Esophagus (tissue), 2 donors: ENCODE measurements around the gene EIF5A2. TPM values are rescaled to one million over a fixed set of nuclear protein-coding genes. Genes with fewer than 3 reads are reported as not detected.
"Not testable (repeated sequence)": the region's sequence is repeated elsewhere in the genome, so short reads cannot be mapped to it uniquely, and the experiment has no call there.

Source experiments
- H3K27ac ChIP-seq, 2 donors: one replicate each; pipeline ENCODE4 v1.5.1; 2013; ENCODE audit warnings: low read depth in 2 of 2, mild to moderate bottlenecking in 2 of 2, inconsistent platforms in 1 of 2, low read length in 1 of 2, moderate library complexity in 1 of 2
- H3K27me3 ChIP-seq, 2 donors: one replicate each; pipeline ENCODE4 v1.6.1; 2013; ENCODE audit warnings: low read length in 2 of 2, control low read depth in 1 of 2, mild to moderate bottlenecking in 1 of 2; ENCODE audit not compliant: insufficient read depth in 2 of 2, control insufficient read depth in 1 of 2
- H3K36me3 ChIP-seq, 2 donors: one replicate each; pipeline ENCODE4 v1.6.1; 2013; ENCODE audit warnings: low read length in 1 of 2; ENCODE audit not compliant: control insufficient read depth in 2 of 2, insufficient read depth in 2 of 2
- H3K4me1 ChIP-seq, 2 donors: one replicate each; pipeline ENCODE4 v1.6.1; 2013; ENCODE audit warnings: low read length in 1 of 2; ENCODE audit not compliant: control insufficient read depth in 2 of 2, insufficient read depth in 2 of 2
- H3K4me3 ChIP-seq, 2 donors: one replicate each; pipeline ENCODE4 v1.5.1; 2013; ENCODE audit warnings: low read length in 2 of 2, mild to moderate bottlenecking in 2 of 2, low read depth in 1 of 2, moderate library complexity in 1 of 2
- H3K9me3 ChIP-seq, 2 donors: one replicate each; pipeline ENCODE4 v1.6.1; 2013; ENCODE audit warnings: mild to moderate bottlenecking in 2 of 2, low read depth in 1 of 2, low read length in 1 of 2, moderate library complexity in 1 of 2; ENCODE audit not compliant: control insufficient read depth in 2 of 2, insufficient read depth in 1 of 2
- WGBS, 2 donors: extraction: QIAGEN DNeasy Blood & Tissue Kit; methylation state at CpG; one replicate each; pipeline ENCODE4 v1.1.7; 2013; 5-methylcytosine and 5-hydroxymethylcytosine counted together
- polyA plus RNA-seq, 2 donors: library from polyadenylated mRNA; stranded (reverse); fragments of 200-250 nt; gene quantifications; one replicate each; pipeline ENCODE4 v1.2.3, GENCODE V29; 2013
- donor health status: healthy with polysubstance abuse.
- donor health status: Bipolar disorder and iron deficiency.

EIF5A2 gene
- polyA plus RNA-seq: under 1 TPM; 0.22 to 0.73 TPM

DNA sequence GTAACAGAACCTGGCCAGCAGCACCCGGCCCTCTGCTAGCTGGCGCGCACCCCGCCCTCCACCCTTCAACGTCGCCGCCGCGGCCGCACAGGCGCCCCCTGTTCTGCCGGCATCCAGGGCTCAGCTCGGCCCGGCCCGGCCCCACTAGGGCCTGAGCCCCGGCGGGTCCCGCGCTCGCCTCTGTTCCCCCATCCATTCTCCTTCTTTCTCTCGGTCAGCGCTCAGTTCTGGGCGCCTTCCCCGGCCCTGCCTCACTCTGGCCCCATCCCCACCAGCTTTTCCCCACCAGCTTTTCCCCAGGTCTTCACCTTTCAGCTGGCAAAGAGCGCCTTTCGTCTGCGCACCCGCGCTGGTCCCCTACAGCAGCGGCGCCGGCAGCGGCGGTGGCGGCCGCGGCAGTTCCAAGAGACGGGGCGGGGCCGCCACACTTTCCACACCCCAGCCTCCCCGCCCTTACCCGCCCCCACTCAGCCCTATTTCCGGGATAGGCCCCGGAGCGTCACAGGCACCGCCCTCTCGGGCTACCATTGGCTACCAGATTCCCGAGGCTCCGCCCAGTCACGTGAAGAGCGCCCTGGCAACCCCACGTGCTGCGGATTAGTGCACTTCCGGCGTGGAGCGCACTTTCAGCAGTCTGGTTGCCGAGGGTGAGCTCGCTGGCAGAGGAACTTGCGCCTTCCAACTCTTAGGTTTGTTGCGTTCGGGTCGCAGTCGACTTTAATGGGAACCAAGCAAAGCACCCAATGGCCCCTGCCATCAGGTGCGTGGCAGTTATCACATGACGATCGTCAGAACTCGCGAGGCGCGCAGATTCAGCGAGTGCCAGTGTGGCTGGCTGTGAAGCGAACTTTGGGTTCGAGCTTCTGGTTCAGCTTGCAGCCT is at the start of gene EIF5A2:
EIF5A2 (minus strand) TSS at position 403 of the 882 bp plus-strand sequence. CDS start 831 bp downstream, outside the sequence.
- H3K9me3 ChIP-seq: peaks cover 0 to 7% of the 10 kb centered on the region in 2 donors
- H3K4me3 ChIP-seq: peak within 1 kb of the TSS; percentile 50 to 56
- H3K27me3 ChIP-seq: no peaks in the 10 kb centered on the region
- H3K27ac ChIP-seq: peak within 1 kb of the TSS; percentile 13 to 38
- WGBS, 2 donors: 15 to 20% methylated on average over 56 to 73 of the region's 73 CpGs
- H3K4me1 ChIP-seq: no peaks in the 10 kb centered on the region
- H3K36me3 ChIP-seq: no peaks in the 10 kb centered on the region

DNA sequence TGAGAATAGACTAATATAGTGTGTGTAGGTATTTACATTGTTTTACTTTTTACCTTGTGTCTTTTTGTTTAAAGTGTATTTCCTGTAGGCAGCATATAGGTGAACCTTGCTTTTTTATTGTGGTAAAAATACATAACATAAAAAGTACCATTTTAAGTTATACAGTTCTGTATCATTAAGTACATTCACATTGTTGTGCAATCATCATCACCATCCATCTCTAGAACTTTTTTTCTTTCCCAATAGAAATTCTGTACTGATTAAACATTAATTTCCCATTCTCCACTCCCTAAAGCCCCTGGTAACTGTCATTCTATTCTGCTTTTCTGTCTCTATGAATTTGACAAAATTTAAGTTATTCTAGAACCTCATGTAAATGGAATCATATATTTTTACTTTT is 48.2 kb upstream of the EIF5A2 start:
- Histone ChIP-seq H3K27me3 (no peaks in the 10 kb centered on the region), H3K4me3 (no peak overlapping the region), H3K9me3 (no peaks in the 10 kb centered on the region)

DNA sequence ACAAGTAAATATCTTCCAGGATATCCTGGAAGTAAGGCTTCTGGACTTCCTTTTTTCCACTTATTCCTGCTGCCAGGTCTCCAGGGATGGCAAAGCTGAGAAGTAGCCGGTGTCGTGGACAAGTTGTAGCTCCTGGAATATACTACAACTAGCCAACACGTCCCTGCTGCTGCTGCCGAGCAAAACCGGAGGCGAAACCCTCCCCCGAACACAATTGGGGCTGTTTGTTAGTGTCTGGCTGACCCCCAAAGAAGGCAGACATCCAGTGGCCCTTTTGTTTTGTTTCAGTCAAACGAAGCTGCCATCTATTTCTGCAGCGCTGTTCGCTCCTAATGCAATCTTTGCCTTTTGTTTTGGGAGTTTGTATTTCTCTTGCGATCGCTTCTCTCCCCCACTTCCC is 45.3 kb upstream of the EIF5A2 start:
- 66 to 75% methylated on average over 12 of the region's 12 CpGs for WGBS, 2 donors
- Histone ChIP-seq H3K27me3 (no peaks in the 10 kb centered on the region), H3K9me3 (no peaks in the 10 kb centered on the region), H3K27ac (no peak overlapping the region), H3K4me1 (no peaks in the 10 kb centered on the region), H3K36me3 (no peaks in the 10 kb centered on the region), H3K4me3 (no peak overlapping the region)

More for the DNA sequence above, 48.2 kb upstream of the EIF5A2 start:
- Histone ChIP-seq H3K4me1 (no peaks in the 10 kb centered on the region), H3K27ac (no peak overlapping the region), H3K36me3 (no peaks in the 10 kb centered on the region)

DNA sequence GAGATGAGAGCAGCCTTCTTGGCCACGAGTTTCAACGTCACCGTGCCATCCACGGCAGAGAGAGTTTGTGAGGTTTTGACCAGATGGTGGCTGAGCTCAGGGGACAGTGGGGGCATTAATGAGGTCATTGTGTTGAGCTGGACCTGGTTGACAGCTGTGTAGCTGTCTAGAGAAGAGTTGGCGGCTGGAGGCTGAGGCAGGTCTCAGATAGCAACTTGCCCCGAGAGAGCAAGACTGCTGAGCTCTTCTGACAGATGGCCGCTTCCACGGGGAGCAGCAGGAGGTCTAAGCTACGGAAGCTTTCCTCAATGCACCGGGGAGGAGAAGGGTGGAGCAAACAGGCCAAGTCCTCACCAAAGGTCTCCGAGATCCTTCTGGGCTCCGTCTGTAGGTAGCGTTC is 44.8 kb upstream of the EIF5A2 start:
- no peaks in the 10 kb centered on the region for H3K36me3 ChIP-seq
- no peaks in the 10 kb centered on the region for H3K27me3 ChIP-seq
- no peaks in the 10 kb centered on the region for H3K9me3 ChIP-seq
- no peak overlapping the region for H3K4me3 ChIP-seq
- no peak overlapping the region for H3K27ac ChIP-seq
- H3K4me1 ChIP-seq: no peaks in the 10 kb centered on the region
- 81 to 87% methylated on average over 13 of the region's 13 CpGs for WGBS, 2 donors

DNA sequence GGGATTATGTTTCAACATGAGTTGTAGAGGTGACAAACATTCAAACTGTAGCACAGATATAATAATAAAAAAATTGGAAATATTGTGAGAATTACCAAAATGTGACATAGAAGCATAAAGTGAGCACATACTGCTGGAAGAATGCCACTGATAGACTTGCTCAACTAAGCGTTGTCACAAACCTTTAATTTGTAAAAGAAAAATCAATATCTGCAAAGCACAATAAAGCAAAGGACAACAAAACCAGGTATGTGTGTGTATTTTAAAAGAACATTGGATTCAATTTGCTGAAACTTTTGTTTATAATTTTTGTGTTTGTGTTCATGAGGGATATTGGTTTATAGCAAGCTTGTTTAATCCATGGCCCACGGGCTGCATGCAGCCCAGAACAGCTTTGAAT is 40.8 kb upstream of the EIF5A2 start:
- no peaks in the 10 kb centered on the region for H3K27me3 ChIP-seq
- no peak overlapping the region for H3K4me3 ChIP-seq
- H3K4me1 ChIP-seq: no peaks in the 10 kb centered on the region
- no peaks in the 10 kb centered on the region for H3K36me3 ChIP-seq
- no peak overlapping the region for H3K27ac ChIP-seq
- WGBS, 2 donors: 61 to 68% methylated on average over 2 of the region's 2 CpGs
- peaks cover 0 to 5% of the 10 kb centered on the region in 2 donors for H3K9me3 ChIP-seq

DNA sequence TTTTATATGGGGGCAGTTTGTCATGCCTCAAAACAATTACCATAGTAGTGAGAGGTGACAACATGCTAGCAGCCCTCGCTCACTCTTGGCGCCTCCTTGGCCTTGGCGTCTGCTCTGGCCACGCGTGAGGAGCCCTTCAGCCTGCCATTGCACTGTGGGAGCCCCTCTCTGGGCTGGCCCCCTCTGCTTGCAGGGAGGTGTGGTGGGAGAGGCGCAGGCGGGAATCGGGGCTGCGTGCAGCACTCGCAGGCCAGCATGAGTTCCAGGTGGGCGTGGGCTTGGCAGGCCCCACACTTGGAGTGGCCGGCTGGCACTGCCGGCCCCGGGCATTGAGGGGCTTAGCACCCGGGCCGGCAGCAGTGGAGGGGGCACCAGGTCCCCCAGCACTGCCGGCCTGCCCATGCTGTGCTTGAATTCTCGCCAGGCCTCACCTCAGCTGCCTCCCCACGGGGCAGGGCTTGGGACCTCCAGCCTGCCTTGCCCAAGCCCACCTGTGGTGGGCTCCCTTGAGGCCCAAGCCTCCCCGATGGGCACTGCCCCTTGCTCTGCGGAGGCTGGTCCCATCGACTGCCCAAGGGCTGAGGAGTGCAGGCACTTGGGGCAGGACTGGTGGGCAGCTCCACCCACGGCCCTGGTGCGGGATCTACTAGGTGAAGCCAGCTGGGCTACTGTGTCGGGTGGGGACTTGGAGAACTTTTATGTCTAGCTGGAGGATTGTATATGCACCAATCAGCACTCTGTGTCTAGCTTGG is 38.8 kb upstream of the EIF5A2 start:
- no peaks in the 10 kb centered on the region for H3K4me1 ChIP-seq
- H3K27ac ChIP-seq: no peak overlapping the region
- no peak overlapping the region for H3K4me3 ChIP-seq
- no peaks in the 10 kb centered on the region for H3K36me3 ChIP-seq
- 95% methylated on average over 25 of the region's 25 CpGs for whole genome bisulfite sequencing, 2 donors
- no peaks in the 10 kb centered on the region for H3K27me3 ChIP-seq
- peaks cover 0 to 5% of the 10 kb centered on the region in 2 donors for H3K9me3 ChIP-seq

DNA sequence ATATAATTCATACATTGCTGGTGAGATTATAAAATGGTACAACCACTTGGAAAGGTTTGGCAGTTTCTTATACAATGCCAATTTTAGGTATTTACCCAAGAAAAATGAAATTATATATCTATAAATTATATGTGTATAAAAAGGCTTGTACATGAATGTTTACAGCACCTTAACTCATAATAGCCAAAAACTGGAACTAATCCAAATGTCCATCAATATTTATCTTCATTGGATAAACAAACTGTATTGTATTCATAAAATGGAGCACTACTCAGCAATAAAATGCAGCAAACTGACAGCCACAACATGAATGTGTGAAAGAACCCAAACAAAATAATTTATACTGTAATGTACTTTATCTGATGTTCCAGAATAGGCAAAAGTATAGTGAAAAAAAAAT is 33.6 kb upstream of the EIF5A2 start:
- Histone ChIP-seq H3K27me3 (no peaks in the 10 kb centered on the region), H3K36me3 (no peaks in the 10 kb centered on the region), H3K27ac (no peak overlapping the region), H3K4me3 (no peak overlapping the region), H3K9me3 (peaks cover 0 to 5% of the 10 kb centered on the region in 2 donors), H3K4me1 (no peaks in the 10 kb centered on the region)

DNA sequence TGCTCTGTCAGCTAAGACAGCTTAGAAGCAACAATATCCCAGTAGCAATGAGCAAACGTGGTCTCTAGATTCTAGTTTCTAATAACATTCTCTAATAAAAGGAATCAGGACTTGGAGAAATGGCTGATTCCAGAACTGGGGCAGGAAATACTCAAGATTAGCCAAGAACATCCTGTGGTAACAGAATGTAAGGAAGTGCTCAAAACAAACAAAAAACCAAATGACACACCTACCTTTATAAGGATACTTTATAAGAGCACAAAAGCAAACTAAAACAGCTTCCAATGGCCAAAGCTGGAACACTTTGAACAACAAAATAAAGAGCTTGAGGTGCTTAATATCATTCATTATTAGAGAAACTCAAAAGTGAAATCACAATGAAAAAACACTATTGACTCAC is 33.1 kb upstream of the EIF5A2 start:
- 56 to 58% methylated on average over 1 of the region's 1 CpG for WGBS, 2 donors

DNA sequence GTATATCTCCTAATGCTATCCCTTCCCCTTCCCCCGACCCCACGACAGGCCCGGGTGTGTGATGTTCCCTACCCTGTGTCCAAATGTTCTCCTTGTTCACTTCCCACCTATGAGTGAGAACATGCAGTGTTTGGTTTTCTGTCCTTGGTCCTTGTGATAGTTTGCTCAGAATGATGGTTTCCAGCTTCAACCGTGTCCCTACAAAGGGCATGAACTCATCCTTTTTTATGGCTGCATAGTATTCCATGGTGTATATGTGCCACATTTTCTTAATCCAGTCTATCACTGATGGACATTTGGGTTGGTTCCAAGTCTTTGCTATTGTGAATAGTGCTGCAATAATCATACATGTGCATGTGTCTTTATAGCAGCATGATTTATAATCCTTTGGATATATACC is 24.6 kb upstream of the EIF5A2 start:
- H3K4me3 ChIP-seq, H3K4me1 ChIP-seq, H3K36me3 ChIP-seq, H3K27me3 ChIP-seq, H3K9me3 ChIP-seq, H3K27ac ChIP-seq: not testable (repeated sequence)
- WGBS, 2 donors: 89 to 93% methylated on average over 4 of the region's 4 CpGs

More for the DNA sequence above, 33.1 kb upstream of the EIF5A2 start:
- H3K27me3 ChIP-seq: no peaks in the 10 kb centered on the region
- peaks cover 0 to 4% of the 10 kb centered on the region in 2 donors for H3K9me3 ChIP-seq
- no peaks in the 10 kb centered on the region for H3K4me1 ChIP-seq
- no peak overlapping the region for H3K27ac ChIP-seq
- H3K36me3 ChIP-seq: no peaks in the 10 kb centered on the region
- H3K4me3 ChIP-seq: no peak overlapping the region
